Fibroblast of villous mesenchyme (primary cell): ENCODE data around the gene TBC1D22A. TPM values are rescaled to one million over a fixed set of nuclear protein-coding genes. Genes with fewer than 3 reads are reported as not detected.

Experiments
- DNase-seq: peaks from one replicate; pipeline ENCODE4 v3.0.0-alpha.2; 2010; ENCODE audit warnings: low read depth
- H3K4me3 ChIP-seq: 2 replicates; pipeline ENCODE4 v1.5.1; 2011; ENCODE audit warnings: low read depth, mild to moderate bottlenecking, low read length
- total RNA-seq: library from RNA; depleted of rRNA; stranded (reverse); fragments of >200 nt; gene quantifications from 2 replicates; pipeline ENCODE4 v1.2.3, GENCODE V29; 2012
- TF ChIP-seq, protein P1 (sequence below): IDR thresholded peaks from 2 replicates; pipeline ENCODE4 v1.5.1; 2012; ENCODE audit warnings: low read depth, mild to moderate bottlenecking, low read length; ENCODE audit not compliant: insufficient read depth

Gene TBC1D22A
- total RNA-seq, 1 donor: 12.5 TPM

DNA sequence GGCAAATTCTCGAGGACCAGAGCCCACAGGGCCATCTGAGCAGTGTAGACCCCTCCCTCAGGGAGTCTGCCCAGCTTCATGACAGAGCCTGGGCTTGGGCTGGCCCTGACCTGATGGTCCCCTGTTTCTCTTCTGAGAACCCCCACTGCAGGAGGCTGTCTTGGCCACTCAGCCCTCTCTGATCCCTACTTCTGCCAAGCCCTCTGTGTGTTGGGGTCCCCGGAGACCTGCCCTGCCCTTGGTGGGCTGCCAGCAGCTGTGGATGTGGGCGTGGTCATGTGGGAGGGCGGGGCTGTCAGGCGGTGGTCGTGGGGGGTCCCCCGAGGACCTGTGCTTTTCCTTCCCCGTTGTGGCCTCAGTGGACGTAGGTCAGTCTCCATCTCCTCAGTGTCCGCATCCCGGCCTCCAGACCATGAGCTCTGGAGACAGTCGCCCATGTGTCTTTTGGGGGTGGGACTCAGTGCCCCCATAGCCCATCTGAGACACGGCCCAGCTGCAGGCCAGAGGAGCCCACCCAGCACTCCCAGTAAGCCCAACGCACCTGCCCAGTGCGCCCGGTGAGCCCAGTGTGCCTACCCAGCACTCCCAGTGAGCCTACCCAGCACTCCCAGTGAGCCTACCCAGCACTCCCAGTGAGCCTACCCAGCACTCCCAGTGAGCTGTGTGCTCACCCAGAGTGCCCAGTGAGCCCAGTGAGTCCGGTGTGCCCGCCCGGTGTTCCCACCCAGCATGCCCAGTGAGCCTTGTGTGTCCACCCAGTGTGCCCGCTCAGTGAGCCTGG is 409.2 kb downstream of the TBC1D22A start:
- DNase-seq: no peak
- no peak overlapping the region for H3K4me3 ChIP-seq
- TF ChIP-seq, protein P1, sequence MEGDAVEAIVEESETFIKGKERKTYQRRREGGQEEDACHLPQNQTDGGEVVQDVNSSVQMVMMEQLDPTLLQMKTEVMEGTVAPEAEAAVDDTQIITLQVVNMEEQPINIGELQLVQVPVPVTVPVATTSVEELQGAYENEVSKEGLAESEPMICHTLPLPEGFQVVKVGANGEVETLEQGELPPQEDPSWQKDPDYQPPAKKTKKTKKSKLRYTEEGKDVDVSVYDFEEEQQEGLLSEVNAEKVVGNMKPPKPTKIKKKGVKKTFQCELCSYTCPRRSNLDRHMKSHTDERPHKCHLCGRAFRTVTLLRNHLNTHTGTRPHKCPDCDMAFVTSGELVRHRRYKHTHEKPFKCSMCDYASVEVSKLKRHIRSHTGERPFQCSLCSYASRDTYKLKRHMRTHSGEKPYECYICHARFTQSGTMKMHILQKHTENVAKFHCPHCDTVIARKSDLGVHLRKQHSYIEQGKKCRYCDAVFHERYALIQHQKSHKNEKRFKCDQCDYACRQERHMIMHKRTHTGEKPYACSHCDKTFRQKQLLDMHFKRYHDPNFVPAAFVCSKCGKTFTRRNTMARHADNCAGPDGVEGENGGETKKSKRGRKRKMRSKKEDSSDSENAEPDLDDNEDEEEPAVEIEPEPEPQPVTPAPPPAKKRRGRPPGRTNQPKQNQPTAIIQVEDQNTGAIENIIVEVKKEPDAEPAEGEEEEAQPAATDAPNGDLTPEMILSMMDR: no peak

DNA sequence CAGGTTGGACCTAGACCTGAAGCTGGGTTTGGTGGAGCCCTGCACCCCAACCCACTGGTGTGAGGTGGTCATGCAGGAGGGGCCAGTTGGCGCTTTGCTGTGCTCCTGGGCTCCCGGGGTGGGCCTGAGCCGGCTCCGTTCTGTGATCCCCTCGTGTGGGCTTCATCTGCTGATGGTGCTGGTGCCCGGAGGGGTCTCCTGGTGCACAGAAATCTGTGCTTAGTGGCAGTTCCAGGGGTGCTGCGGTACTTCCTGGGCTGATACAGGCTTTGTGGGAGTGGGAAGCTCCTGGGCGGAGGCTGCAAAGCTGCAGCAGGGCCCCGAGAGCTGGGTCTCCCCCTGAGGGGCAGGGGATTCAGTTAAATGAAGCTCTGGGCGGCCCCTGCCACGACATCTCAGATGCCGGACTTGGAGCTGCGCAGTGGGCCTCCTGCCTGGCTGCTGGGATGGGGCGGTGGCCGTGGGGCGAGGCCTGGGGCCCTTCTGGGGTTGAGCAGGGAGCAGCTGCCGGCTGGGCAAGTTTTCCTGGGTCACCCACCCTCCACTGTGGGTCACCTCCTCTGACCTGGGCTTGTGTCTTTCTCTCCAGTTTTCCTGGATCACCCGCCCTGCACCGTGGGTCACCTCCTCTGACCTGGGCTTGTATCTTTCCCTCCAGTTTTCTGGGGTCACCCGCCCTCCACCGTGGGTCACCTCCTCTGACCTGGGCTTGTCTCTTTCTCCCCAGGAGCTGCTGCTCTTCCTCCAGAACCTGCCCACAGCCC is 410.5 kb downstream of the TBC1D22A start:
- no peak for DNase-seq
- no peak overlapping the region for H3K4me3 ChIP-seq
- TF ChIP-seq, protein P1: no peak

DNA sequence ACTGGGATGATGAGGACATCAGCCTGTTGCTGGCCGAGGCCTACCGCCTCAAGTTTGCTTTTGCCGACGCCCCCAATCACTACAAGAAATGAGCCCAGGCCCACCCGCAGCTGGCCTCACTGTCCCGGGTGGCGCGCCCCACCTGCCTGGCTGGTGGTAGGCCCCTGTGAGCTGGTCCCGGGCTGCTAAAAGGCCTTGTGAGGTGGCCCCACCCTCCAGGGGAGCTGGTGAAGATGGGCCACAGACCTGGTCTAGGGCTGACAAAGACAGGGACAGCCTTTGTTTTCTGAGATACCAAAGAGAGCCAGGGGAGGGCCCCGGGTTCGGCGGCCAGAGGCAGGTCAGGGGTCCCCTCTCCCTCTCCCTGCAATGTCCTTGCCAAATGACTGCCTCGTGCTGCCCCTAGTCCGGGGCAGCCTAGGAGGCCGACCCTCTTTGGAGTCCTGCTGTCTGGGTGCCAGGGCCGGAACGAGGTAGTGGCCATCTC is 411.1 kb downstream of the TBC1D22A start:
- H3K4me3 ChIP-seq: no peak overlapping the region
- TF ChIP-seq, protein P1: no peak
- no peak for DNase-seq

DNA sequence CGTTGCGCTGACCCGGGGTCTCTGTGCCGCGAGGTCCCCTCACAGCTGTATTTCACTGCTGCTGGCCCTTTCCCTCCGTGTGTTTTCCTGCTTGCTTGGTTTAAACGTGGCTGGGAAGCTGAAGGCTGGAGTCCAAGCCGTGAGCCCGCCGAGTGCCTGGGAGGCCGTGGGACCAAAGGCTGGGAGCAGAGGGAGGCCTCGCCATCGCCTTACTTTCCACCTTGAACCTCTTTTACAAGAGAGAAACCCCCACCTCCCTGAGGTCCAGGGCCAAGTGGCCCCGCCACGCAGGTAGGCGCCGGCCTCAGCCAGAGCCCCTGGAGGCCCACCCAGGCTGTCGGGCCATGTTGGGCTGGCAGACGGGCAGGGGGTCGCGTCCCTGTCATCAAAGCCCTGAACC is 411.6 kb downstream of the TBC1D22A start:
- TF ChIP-seq, protein P1: no peak
- no peak overlapping the region for H3K4me3 ChIP-seq
- DNase-seq: no peak

DNA sequence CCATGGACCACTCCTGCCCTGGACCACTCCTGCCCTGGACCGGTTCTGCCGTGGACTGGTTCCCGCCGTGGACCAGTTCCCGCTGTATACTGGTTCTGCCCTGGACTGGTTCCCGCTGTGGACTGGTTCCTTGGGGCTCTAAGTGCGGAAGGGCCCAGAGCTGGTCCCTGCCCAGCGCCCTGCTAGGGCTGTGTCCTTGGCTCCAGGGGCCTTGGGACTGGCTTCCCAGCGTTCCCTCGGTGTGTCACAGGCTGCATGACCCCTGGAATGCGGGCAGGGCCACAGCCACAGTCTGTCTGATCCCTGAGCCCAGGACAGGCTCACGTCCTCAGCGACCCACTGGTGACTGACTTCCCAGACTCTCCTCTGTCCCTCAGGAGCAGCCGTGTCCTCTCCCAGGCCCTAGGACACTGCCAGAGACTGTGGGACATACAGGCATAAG is 412.2 kb downstream of the TBC1D22A start:
- no peak for DNase-seq
- no peak overlapping the region for H3K4me3 ChIP-seq
- TF ChIP-seq, protein P1: no peak

DNA sequence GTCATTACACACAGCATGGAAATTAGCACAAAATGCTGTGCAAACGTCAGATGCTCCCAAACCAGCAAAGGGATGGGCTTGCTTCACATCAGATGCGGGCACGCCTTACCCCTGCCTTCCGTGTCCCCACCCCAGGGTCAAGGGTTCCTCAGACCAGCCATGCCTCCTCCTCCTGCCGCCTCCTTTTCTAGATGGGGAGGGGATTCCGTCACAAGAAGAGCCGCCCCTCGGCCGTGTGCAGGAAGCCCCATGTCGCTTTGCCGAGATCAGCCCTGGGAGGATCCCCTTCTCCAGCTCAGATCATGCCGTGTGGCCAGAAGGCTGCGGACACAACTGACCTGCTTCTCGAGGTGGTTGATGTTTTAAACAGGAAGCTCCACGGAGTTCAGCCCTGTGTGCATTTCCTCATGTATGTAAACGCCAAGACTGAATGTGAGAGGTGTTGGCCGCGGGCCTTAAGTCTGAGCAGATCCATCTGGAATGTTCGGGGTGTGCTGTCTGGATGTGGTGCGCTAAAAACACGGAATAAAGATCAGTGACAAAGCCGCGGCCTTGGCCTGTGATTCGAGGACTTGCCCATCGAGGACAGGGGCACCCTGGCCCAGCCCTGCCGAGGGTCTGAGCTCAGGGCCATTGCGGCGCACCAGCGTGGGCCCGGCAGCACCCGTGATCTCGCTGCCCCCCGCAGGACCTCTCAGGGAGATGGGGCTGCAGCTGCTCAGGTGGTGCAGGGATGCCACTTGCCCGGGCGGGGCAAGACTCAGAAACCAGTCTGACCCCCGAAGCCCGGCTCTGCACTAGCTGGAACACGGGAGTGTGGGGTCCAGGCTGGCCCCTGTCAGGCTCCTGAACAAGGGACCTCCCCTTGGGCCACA is 412.9 kb downstream of the TBC1D22A start:
- no peak overlapping the region for H3K4me3 ChIP-seq
- TF ChIP-seq, protein P1: no peak
- DNase-seq: peak; percentile 59
